HG03196 (cell line): ENCODE measurements around the gene GTF2A2.
A peak's percentile ranks its signal among the peaks of the same experiment; 100 is the strongest.
"Not testable (repeated sequence)": the region's sequence is repeated elsewhere in the genome, so short reads cannot be mapped to it uniquely, and the experiment has no call there.

ENCODE experiments used
- ATAC-seq: cut with Tn5 transposase; IDR thresholded peaks from one replicate; pipeline ENCODE4 v1.9.1; 2021; ENCODE audit not compliant: unreplicated experiment

GTF2A2 gene

DNA sequence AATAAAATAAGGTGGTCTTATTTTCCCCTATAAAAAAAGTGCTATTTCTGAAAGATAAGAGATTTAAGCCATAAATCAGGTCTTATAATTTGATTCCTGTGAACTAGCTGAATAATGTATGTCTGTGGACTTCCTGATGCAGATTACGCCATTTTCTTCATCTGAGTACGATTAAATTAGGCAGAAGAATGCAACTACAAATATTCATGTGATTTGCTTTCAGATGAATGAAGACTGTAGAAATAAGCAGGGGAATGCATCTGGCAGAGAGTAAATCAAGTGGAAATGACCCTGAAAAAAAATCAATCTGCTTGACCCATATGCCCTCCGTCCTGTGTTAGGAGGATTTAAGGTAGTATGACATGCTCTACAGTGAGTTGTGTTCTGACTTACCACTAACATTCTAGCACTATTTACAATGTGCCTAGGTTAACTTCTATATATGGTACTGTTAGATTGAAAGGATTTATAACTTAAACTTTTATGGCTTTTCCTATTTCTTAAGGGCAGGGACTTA lies 17.1 kb upstream of the GTF2A2 start:
- no peak for ATAC-seq

DNA sequence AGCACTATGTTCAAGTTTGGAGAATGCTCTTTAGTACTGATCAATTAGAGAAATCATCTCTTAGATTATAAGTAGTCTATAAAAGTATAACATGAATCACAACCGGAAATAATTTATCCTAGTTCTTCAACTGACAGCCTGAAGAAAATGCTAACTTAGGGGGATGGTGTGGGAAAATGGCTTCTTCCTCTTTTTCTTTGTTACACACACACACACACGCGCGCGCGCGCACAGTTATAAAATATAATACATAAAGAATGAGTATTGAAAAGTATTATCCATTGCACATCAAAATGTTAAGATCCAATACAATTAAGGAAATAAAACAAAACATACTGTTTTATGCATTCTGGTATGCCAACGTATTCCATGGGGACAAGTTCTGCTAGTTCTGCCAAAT lies 11.2 kb upstream of the GTF2A2 start:
- no peak for ATAC-seq

DNA sequence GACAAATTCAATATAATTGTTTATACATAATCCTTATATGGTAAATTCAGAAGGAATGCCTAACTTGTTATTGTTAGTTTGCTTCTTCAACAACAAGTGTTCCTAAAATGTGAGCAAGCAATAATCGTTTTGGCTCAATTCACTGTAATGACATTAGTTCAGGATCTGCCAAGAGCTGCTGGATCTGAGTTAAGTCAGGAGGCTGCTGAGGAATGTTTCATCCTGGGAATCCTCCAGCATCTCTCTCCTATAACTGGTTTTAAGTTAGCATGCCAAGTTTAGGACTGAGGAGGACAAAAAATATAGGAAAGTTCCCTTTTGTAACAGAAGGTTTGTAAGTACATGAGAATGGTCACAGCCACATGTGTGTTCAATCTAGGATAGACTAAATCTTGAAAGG lies 4.9 kb upstream of the GTF2A2 start:
- ATAC-seq: no peak

DNA sequence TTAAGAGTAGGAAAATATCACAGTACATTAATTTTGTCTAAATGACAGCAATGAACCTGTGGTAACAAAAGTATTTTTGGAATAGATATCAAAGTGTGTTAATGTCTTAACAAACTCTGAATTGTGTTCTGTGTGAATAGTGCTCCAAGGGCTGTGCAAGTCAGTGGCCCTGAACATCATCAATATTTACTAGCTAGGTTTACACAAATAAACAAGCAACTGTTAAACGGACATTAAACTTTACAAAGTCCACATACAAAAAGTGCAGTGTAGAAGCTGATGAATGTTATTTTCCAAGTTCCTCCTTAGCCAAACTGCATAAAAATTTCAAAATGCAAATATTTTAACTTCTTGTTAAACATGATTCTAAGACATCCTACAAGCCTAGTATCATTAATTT lies 2.1 kb upstream of the GTF2A2 start:
- ATAC-seq: no peak

DNA sequence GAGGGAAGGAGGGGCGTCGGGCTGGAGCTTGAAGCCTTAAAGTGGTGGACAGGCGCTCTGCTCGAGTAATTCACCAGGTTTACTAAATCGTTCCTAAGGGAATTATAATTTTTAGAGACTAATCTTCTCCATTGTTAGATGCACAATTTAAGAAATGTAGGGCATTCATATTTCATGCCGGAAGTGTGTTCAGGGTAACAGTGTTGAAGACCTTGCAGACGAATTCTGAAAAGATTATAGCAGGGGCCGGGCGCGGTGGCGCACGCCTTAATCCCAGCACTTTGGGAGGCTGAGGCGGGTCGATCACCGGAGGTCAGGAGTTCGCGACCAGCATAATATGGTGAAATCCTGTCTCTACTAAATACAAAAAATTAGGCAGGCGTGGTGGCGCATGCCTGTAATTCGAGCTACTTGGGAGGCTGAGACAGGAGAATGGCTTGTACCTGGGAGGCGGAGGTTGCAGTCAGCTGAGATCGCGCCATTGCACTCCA lies 365 bp upstream of the GTF2A2 start:
- peak; percentile 3 for ATAC-seq

DNA sequence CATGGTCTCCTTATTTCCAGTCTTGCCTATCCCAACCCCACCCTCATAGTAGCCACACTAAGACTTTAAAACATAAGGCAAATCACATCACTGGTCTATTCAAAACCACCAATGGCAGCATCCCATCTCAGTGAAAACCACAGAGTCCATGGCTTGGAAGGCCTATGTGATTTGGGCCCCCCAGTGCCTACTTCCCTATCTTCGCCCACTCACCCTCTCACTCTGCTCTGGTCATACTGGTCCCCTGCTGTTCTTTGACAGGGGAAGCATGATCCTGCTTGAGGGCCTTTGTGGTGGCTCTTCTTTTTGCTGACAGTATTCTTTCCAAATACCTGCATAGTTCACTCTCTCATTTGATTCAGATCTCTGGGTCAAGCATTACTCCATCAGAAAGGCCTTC lies 3.3 kb downstream of the GTF2A2 start:
- no peak for ATAC-seq

DNA sequence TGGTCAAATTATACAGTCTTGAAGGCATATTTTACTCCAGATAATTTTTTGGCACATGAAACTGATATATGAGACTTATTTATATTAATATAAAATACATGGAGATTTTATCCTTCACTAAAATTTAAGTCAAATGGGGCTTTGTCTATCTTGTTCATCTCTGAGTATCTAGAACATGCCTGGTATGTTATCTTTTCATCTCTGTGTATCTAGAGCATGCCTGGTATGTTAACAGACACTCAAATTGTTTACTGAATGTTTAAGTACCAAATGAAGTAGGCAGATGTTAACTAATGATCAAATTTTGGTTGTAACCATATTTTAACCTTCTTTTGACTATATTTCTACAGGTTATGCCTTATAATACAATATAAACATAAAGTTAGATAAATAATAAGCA lies 7.7 kb downstream of the GTF2A2 start:
- no peak for ATAC-seq

DNA sequence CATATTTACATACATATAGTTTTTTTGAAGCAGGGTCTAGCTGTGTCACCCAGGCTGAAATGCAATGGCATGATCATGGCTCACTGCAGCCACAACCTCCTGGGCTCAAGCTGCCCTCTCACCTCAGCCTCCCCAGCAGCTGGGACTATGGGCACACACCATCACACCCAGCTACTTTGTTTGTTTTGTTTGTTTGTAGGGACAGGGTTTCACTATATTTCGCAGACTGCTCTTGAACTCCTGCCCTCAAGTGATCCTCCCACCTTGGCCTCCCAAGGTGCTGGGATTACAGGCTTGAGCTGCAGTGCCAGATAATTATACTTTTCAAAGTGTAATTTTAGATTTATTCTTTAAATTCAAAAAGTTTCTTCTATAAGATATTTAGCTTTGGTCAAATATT lies 10.2 kb downstream of the GTF2A2 start:
- ATAC-seq: no peak

DNA sequence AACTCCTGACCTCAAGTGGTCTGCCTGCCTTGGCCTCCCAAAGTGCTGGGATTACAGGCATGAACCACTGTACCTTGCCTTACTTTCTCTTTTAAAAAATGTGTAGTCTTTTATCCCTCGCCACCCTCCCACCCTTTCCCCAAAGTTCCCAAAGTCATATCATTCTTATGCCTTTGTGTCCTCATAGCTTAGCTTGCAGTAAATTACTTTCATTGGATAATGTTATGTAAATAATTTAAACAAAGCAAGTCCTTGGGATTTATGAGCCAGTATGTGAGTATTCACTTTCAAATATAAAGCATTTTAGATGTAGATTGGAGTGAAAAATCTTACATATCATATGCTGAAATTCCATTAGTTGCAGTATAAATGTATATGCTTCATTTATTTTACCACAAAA lies 11.0 kb downstream of the GTF2A2 start:
- ATAC-seq: no peak

DNA sequence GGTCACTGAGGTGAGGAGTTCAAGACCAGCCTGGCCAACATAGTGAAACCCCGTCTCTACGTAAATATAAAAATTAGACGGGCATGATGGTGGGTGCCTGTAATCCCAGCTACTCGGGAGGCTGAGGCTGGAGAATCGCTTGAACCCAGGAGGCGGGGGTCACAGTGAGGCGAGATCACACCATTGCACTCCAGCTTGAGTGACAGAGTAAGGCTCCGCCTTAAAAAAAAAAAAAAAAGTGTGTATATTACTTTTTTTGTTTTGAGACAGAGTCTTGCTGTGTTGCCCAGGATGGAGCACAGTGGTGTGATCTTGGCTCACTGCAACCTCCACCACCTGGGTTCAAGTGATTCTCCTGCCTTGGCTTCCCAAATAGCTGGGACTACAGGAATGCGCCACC lies 11.5 kb downstream of the GTF2A2 start:
- ATAC-seq: not testable (repeated sequence)

DNA sequence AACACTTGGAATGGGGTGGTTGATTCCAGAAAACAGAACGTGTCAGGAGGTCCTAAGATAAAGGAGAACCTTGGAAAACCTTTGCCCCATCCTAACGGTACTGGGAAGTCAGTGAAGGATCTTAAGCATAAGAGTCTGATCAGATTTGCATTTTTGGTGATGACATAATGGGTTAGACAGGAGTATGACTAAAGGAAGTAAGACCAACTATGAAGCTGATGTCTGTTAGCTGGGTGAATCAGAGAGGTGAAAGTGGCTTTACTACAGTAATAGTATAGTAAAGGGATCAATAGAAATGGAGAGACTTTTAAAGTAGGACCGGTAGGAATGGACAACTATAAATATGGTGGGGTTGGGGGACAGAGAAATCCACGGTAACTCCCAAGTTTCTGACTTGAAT lies 12.6 kb downstream of the GTF2A2 start:
- ATAC-seq: no peak

DNA sequence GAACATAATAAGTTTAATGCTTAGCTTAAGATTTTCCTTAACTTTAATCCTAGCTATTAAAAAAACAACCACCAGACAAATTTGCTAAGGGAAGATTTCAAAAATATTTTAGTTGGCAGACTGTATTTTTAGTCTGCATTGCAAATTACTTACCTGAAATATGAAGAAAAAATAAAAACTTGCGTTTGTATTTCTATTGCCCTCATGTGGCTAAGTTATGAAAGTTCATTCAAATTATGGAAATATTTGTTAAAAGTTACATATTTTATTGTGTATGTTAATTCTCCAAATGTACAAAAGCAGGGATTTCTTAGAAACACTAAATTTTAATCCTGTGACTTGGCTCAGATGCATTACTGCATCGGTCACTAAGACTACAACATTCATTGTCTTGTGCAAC lies 15.0 kb downstream of the GTF2A2 start:
- no peak for ATAC-seq

DNA sequence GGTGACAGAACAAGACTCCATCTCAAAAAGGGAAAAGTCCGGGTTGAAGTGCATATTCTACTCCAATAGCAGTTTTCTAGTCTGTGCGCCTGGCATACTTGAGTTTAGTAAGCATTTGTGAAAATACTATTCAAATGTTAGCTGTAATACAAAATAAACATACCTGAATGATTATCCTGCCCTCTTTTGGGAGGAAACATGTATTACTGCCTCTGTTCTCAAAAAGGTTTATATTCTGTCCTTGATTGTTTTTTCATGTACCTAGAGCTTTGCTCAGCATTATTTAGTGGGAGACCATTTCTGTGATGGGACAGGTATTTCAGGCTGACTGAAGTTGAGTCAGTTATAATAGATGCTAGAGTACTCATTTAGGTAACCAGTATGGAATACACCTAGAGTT lies 19.8 kb downstream of the GTF2A2 start:
- not testable (repeated sequence) for ATAC-seq

DNA sequence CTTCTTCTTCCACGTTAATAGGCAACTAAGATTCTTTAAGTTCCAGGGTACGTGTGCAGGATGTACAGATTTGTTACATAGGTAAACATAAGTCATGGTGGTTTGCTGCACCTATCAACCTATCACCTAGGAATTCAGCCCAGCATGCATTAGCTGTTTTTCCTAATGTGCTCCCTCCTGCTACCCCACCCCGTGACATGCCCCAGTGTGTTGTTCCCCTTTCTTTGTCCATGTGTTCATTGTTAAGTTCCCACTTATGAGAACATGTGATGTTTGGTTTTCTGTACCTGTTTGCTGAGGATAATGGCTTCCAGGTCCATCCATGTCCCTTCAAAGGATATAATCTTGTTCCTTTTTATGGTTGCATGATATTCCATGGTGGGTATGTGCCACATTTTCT lies 21.1 kb downstream of the GTF2A2 start:
- no peak for ATAC-seq

DNA sequence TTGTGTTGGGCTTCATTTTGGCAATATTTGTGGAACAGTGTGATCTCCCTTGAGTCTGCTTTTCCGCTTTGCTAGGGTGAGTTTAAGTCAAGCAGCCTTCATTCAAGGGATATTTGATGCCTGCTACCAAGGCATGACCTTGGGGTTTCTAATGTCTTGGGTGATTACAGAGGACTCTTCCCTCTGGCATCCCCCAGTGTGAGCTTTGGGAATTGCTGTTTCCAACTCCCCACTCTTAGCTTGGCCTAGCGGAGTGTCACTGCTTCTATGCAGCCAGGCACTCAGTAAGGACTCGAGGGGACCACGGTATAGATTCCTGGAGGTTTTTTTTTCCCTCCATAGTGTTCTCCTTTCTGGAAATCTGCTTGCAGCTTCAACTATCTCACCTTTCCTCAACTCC lies 24.6 kb downstream of the GTF2A2 start:
- ATAC-seq: no peak

DNA sequence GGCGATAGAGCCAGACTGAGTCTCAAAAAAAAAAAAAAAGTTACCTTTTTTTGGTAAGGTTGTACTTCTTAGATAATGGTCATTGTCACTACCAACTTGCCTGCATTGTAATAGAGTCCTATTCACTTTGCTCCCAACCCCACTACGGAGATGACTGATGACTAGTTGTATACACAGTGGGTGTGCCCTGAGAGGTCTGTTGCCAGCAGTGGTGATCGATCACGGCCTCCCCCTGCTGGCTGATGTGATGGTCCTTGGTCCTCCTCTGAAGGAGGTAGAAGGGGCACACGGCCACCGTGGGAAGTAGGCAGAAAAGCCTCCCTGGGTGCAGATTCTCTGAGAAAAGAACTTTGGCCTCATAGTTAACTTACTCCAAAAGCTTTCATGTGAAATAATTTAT lies 35.0 kb downstream of the GTF2A2 start:
- peak; percentile 59 for ATAC-seq

DNA sequence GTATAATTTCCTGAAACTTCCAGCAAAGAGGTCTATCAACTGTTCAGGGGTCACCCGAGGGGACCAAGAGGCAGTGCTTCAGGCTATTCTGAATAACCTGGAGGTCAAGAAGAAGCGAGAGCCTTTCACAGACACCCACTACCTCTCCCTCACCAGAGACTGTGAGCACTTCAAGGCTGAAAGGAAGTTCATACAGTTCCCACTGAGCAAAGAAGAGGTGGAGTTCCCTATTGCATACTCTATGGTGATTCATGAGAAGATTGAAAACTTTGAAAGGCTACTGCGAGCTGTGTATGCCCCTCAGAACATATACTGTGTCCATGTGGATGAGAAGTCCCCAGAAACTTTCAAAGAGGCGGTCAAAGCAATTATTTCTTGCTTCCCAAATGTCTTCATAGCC lies 38.9 kb downstream of the GTF2A2 start:
- no peak for ATAC-seq

DNA sequence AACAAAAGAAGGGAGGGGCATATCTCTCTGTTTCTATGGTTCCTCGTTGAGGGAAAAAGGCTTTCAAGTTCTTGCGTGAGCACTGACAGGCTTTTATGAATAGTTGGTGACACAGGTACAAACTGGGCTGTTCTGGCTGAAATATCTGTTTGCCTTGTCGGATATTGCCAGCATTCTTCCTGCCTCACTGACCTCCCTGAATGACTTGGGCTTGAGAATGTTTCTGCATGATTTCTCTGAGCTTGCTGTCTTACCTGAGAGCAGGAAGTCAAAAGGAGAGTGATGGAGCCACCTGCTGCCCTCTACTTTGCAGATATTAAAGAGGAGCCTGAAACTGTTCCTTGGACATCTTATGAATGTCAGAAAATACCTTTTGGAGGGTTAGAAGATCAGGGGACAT lies 40.9 kb downstream of the GTF2A2 start:
- no peak for ATAC-seq

DNA sequence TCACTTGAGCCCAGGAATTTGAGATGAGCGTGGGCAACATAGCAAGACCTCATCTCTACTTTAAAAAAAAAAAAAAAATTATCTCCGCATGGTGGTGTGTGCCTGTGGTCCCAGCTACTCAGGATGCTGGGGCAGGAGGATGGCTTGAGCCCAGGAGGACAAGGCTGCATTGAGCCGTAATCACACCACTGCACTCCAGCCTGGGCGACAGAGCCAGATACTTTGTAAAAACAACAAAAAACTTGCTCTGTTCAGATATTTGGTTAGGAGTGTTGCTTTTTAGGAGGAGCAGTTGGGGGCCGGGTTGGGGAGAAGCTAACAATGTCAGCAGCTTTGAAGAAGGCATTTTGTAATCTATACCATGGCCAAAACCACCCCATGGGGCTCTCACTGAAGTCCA lies 41.7 kb downstream of the GTF2A2 start:
- no peak for ATAC-seq

DNA sequence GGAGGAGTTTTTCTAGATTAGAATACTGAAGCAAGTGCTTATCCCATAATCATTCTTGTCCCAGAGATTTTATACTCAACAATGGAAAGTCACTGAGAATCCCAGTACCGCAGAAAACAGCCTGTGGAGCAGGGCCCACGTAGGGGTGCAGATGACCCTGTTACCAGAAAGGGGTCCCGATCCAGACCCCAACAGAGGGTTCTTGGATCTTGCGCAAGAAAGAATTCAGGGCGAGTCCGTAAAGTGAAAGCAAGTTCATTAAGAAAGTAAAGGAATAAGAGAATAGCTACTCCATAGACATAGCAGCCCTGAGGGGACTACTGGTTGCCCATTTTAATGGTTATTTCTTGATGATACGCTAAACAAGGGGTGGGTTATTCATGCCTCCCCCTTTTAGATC lies 43.2 kb downstream of the GTF2A2 start:
- ATAC-seq: no peak

DNA sequence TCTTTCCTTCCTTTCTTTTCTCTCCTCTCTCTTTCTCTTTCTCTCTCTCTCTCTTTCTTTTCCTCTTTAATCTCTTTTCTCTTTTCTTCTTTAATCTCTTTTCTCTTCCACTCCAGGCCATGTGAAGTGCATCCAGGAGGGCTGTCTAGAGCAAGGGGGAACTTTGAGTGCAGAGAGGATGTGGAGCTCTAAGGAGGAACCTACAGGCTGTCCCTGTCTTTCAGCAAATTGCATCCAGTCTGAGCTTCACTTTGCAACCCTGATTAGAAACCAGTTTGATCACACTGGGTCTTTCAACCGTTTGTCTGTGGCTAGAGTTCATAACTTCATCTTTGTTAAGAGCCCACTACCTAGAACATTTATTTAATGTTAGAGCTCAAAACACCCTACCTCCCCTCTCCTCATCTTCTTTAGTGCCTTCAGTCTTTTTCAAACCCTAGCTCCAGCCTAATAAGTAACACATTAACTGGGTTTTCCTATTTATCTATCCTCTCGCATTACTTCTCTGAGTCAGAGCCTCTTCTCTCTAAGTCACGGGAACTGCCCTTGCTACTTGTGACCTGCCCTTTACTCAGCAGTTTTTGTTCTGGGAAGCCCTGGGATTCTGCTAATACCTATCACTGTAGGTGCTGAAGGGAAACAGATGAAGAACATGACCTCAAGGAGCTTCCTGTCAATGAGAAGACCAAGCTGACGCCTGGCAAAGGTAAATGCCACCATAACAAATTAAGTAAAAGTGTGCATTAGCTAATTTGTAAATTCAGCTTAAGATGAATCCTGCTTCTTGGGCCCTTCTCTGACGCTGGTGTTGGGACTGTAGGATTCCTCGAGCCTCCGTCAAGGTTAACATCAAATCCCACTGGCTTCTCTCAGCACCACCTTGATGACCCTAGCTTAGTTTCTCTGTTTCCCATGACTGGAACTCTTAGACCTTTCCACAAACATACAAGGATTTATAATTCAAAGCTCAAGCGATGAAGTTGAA lies 45.7 kb downstream of the GTF2A2 start, which contains the start of gene GCNT3:
GCNT3 (plus strand) TSS at position 508 of the 985 bp plus-strand sequence. CDS start 6,456 bp downstream, outside the sequence.
- no peak for ATAC-seq
